OCI-LY7 (cell line): ENCODE measurements around the gene CLDN1. TPM values are rescaled to one million over a fixed set of nuclear protein-coding genes. Genes with fewer than 3 reads are reported as not detected.

ENCODE experiments used
- BruUV-seq: library from RNA; stranded (reverse); fragments of 400-500 nt; replicated peaks from 2 replicates; lab custom pipeline; 2021; lab: Mats Ljungman, UMichigan
- CTCF ChIA-PET: fragments of 300-600 bp; sonication (Branson Sonifier 250); formaldehyde crosslinking; loops from one replicate; lab custom pipeline; 2022; ENCODE audit warnings: antibody characterized with exemption; ENCODE audit not compliant: unreplicated experiment; lab: Charles Lee
- POLR2A ChIA-PET: fragments of 300-600 bp; sonication (Branson Sonifier 250); formaldehyde crosslinking; loops from one replicate; lab custom pipeline; 2022; ENCODE audit warnings: antibody characterized with exemption; lab: Charles Lee
- DNase-seq: peaks from one replicate; pipeline ENCODE4 v3.0.0-alpha.2; 2015; ENCODE audit warnings: low spot score
- H2AFZ ChIP-seq: fragments of 200-600 bp; sonication (generic), shearing (Covaris generic); 2 replicates; pipeline ENCODE4 v1.6.1; 2014; ENCODE audit warnings: mild to moderate bottlenecking, antibody characterized with exemption, low read length, moderate library complexity
- H3K27ac ChIP-seq: fragments of 200-600 bp; sonication (generic); 2 replicates; pipeline ENCODE4 v1.5.1; 2014; ENCODE audit warnings: mixed run types, low read depth, mild to moderate bottlenecking, moderate library complexity, low read length, inconsistent platforms; ENCODE audit not compliant: poor library complexity, severe bottlenecking
- H3K36me3 ChIP-seq: fragments of 200-600 bp; sonication (generic); 2 replicates; pipeline ENCODE4 v1.6.1; 2014; ENCODE audit warnings: mild to moderate bottlenecking, antibody characterized with exemption, low read length, moderate library complexity, mixed read lengths; ENCODE audit not compliant: insufficient read depth
- H3K4me1 ChIP-seq: fragments of 200-600 bp; sonication (generic); 2 replicates; pipeline ENCODE4 v1.5.1; 2014; ENCODE audit warnings: mild to moderate bottlenecking, low read length; ENCODE audit not compliant: insufficient read depth, poor library complexity, severe bottlenecking
- H3K4me2 ChIP-seq: fragments of 200-600 bp; sonication (generic); 2 replicates; pipeline ENCODE4 v1.6.1; 2014; ENCODE audit warnings: mild to moderate bottlenecking, low read length
- H3K4me3 ChIP-seq: fragments of 200-600 bp; sonication (generic); 2 replicates; pipeline ENCODE4 v1.5.1; 2014; ENCODE audit warnings: mild to moderate bottlenecking, low read depth, low read length; ENCODE audit not compliant: poor library complexity, severe bottlenecking
- H3K79me2 ChIP-seq: fragments of 200-600 bp; sonication (generic); 2 replicates; pipeline ENCODE4 v1.6.1; 2016; ENCODE audit warnings: low read depth, mild to moderate bottlenecking, low read length, moderate library complexity, mixed read lengths; ENCODE audit not compliant: insufficient read depth
- H3K9me2 ChIP-seq: fragments of 200-600 bp; sonication (generic); 2 replicates; pipeline ENCODE4 v1.6.1; 2016; ENCODE audit warnings: mild to moderate bottlenecking, low read length, mixed read lengths; ENCODE audit not compliant: insufficient read depth
- H3K9me3 ChIP-seq: fragments of 200-600 bp; sonication (generic); 2 replicates; pipeline ENCODE4 v1.6.1; 2014; ENCODE audit warnings: mild to moderate bottlenecking, mixed run types, low read length, mixed read lengths
- H4K20me1 ChIP-seq: fragments of 200-600 bp; sonication (generic); 2 replicates; pipeline ENCODE4 v1.6.1; 2014; ENCODE audit warnings: mild to moderate bottlenecking, antibody characterized with exemption, low read length, moderate library complexity, mixed read lengths; ENCODE audit not compliant: insufficient read depth
- EZH2phosphoT487 ChIP-seq: fragments of 200-600 bp; sonication (generic); IDR thresholded peaks from 2 replicates; pipeline ENCODE4 v1.6.1; 2018; ENCODE audit warnings: low read depth, borderline replicate concordance, mild to moderate bottlenecking, mixed run types, antibody characterized with exemption, low read length, moderate library complexity, mixed read lengths
- intact Hi-C: fragments of 100-400 bp; cut with micrococcal nuclease; formaldehyde crosslinking; loops from one replicate; pipeline ENCODE4 v1.10.0; 2022; ENCODE audit not compliant: unreplicated experiment
- total RNA-seq, 2 experiments: library from RNA; depleted of rRNA in 1 of 2; stranded (reverse); fragments of >200 nt in 1 of 2; shearing (Covaris generic) in 1 of 2; gene quantifications; 2 replicates each; pipeline ENCODE4 v1.2.3, GENCODE V29; 2014 to 2022
- TF ChIP-seq, protein P1 (sequence below): fragments of 200-600 bp; sonication (generic); conservative IDR thresholded peaks from 2 replicates; pipeline ENCODE4 v1.5.1; 2014; ENCODE audit warnings: mild to moderate bottlenecking, antibody characterized with exemption, low read length, moderate library complexity, mixed read lengths

Gene CLDN1
- total RNA-seq, 2 experiments from 2014 or later, result not detected

DNA sequence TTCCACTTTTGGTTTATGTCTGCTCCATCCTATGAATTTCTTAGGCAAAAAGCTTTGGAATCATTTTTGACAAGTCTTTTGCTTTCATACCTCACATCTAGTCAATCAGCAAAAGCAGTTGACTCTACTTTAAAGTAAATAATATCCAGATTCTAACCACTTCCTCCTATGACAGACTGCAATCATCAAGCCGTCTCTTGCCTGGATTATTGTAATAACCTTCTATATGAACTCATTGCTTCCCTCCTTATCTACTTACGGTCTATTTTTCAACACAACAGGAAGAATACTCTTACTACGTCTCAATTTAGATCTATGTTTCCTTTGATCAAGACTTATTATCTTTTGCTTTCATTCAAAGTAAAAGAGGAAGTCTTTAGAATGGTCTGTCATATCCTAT is 20.7 kb downstream of the CLDN1 start:
- no peak overlapping the region for H2AFZ ChIP-seq
- H3K4me2 ChIP-seq, result no peak overlapping the region
- no peaks in the 10 kb centered on the region for H3K36me3 ChIP-seq
- no peak for TF ChIP-seq EZH2phosphoT487
- TF ChIP-seq, protein P1, sequence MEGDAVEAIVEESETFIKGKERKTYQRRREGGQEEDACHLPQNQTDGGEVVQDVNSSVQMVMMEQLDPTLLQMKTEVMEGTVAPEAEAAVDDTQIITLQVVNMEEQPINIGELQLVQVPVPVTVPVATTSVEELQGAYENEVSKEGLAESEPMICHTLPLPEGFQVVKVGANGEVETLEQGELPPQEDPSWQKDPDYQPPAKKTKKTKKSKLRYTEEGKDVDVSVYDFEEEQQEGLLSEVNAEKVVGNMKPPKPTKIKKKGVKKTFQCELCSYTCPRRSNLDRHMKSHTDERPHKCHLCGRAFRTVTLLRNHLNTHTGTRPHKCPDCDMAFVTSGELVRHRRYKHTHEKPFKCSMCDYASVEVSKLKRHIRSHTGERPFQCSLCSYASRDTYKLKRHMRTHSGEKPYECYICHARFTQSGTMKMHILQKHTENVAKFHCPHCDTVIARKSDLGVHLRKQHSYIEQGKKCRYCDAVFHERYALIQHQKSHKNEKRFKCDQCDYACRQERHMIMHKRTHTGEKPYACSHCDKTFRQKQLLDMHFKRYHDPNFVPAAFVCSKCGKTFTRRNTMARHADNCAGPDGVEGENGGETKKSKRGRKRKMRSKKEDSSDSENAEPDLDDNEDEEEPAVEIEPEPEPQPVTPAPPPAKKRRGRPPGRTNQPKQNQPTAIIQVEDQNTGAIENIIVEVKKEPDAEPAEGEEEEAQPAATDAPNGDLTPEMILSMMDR, result no peak
- POLR2A ChIA-PET, result no interaction called here
- H4K20me1 ChIP-seq, result no peaks in the 10 kb centered on the region
- BruUV-seq, result no TSS peak
- DNase-seq, result no peak
- H3K4me1 ChIP-seq, result no peaks in the 10 kb centered on the region
- H3K9me3 ChIP-seq, result no peaks in the 10 kb centered on the region
- intact Hi-C loops, result no loop called here
- no peak overlapping the region for H3K4me3 ChIP-seq
- no peaks in the 10 kb centered on the region for H3K9me2 ChIP-seq
- H3K27ac ChIP-seq, result no peak overlapping the region
- H3K79me2 ChIP-seq, result no peaks in the 10 kb centered on the region
- CTCF ChIA-PET, result no interaction called here

DNA sequence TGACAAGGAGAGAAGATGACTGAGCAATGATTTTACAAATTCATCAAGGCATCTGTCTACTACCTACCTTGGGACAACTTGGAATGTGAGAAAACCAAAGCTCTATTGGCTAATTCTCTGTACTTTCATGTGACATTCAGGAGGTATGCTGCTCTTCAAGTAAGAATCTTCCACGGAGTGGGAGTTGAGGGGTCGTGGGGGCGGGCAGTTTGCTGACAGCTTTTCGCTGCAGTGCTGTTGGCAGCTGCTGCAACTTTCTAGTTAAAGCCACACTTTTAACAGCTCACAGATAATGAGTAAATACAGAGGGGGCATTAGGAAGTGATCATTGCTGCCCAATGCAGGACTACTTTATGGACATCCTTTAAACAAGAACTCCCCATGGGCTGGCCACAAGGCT is 22.3 kb downstream of the CLDN1 start:
- intact Hi-C loops, result no loop called here

DNA sequence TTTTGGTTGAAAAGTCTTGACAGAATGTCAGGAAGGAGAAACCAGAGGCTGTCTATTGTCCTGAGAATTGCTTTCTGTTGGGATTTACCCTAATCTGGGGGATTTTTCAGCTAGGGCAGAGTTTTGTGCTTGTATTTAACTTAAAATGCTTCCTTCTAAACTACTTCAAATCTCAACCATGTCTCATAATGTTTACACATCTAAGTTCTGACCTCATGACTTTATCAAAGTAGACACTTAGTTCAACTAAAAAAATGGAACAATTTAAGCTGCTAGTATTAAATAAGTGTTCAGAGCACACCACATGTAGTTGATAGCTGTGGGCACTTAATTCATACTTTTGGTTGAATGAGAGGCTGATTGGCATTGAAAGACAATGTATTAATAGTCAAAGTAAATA is 28.2 kb downstream of the CLDN1 start:
- no peaks in the 10 kb centered on the region for H3K36me3 ChIP-seq
- ChIA-PET POLR2A (no interaction called here), CTCF (no interaction called here)
- no peak for DNase-seq
- no peak overlapping the region for H3K27ac ChIP-seq
- no peak overlapping the region for H3K4me3 ChIP-seq
- BruUV-seq, result no TSS peak
- no peaks in the 10 kb centered on the region for H4K20me1 ChIP-seq
- no peaks in the 10 kb centered on the region for H3K4me1 ChIP-seq
- H3K9me2 ChIP-seq, result no peaks in the 10 kb centered on the region
- intact Hi-C loops, result no loop called here
- no peaks in the 10 kb centered on the region for H3K9me3 ChIP-seq
- no peak overlapping the region for H3K4me2 ChIP-seq
- H2AFZ ChIP-seq, result no peak overlapping the region
- TF ChIP-seq EZH2phosphoT487, result no peak
- TF ChIP-seq, protein P1, result no peak
- no peaks in the 10 kb centered on the region for H3K79me2 ChIP-seq

More for the DNA sequence above, 22.3 kb downstream of the CLDN1 start:
- no peak overlapping the region for H3K27ac ChIP-seq
- ChIA-PET POLR2A (interaction anchor here (0.6 kb wide), 1 partner anchor 14 kb away, joined by 4 read pairs; no protein-coding TSS in a partner anchor), CTCF (no interaction called here)
- no peaks in the 10 kb centered on the region for H3K9me3 ChIP-seq
- H2AFZ ChIP-seq, result no peak overlapping the region
- no peak overlapping the region for H3K4me2 ChIP-seq
- DNase-seq, result no peak
- H3K79me2 ChIP-seq, result no peaks in the 10 kb centered on the region
- H3K4me3 ChIP-seq, result no peak overlapping the region
- H3K36me3 ChIP-seq, result no peaks in the 10 kb centered on the region
- H4K20me1 ChIP-seq, result no peaks in the 10 kb centered on the region
- no peaks in the 10 kb centered on the region for H3K4me1 ChIP-seq
- TF ChIP-seq, protein P1, result no peak
- TF ChIP-seq EZH2phosphoT487, result no peak
- H3K9me2 ChIP-seq, result no peaks in the 10 kb centered on the region
- no TSS peak for BruUV-seq
